Endometrium (tissue), 2 donors: ENCODE results near the gene CNNM2.
"Not testable (repeated sequence)": the region's sequence is repeated elsewhere in the genome, so short reads cannot be mapped to it uniquely, and the experiment has no call there.

Experiments used
- FAIRE-seq: peaks from 2 replicates; lab custom pipeline; 2012; peaks lifted over from hg19 to GRCh38; lab: Jason Lieb, UNC
- donor health status: control.
- donor health status: control.

The CNNM2 gene

DNA sequence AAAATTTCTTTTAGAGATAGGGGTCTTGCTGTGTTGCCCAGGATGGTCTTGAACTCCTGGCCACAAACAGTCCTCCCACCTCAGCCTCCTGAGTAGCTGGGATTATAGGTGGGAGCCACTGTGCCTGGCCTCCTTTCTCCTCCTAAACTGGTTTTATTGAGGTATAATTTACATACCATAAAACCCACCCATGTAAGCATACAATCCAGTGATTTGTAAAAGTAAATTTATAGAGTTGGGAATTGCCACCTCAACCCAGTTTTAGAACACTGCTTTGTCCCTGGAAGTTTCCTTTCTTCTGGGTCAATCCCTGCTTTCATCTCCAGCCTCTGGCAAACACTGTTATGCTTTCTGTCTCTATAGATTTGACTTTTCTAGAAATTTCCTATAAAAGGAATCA is 49.0 kb downstream of the CNNM2 start:
- FAIRE-seq, result no peak

- FAIRE-seq, result no peak
These were observed 52.7 kb downstream of the CNNM2 start for GRCh38 chr10:102970562-102971340.

GRCh38 chr10:102975483-102976379 is 57.6 kb downstream of the CNNM2 start:
- FAIRE-seq, result no peak

GRCh38 chr10:102976380-102976726 is 58.3 kb downstream of the CNNM2 start:
- FAIRE-seq, result not testable (repeated sequence)

GRCh38 chr10:102982296-102982695 is 64.2 kb downstream of the CNNM2 start:
- no peak for FAIRE-seq

DNA sequence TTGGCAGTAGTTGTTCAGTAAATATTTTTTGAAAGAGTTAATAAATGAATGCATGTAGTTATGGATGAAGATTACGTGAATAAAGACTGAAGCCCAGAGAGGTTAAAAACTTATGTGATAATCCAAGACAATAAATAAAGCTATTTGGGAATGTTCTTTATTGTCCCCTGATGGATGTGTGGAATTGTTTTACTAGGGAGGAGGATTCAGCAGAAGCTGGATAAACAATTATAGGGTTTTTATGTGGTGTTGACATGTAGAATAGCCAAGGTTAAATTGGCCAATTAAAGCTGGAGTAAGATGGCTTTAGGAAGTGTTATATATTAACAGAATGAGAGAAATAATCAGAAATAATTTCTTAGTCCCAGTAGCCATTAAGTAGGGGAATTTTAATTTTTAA is 66.0 kb downstream of the CNNM2 start:
- no peak for FAIRE-seq

GRCh38 chr10:102985811-102986210 is 67.7 kb downstream of the CNNM2 start:
- FAIRE-seq, result no peak

- FAIRE-seq, result no peak
These were observed 70.6 kb downstream of the CNNM2 start for GRCh38 chr10:102988404-102989314.

GRCh38 chr10:102994531-102995295 is 76.6 kb downstream of the CNNM2 start:
- FAIRE-seq, result no peak

DNA sequence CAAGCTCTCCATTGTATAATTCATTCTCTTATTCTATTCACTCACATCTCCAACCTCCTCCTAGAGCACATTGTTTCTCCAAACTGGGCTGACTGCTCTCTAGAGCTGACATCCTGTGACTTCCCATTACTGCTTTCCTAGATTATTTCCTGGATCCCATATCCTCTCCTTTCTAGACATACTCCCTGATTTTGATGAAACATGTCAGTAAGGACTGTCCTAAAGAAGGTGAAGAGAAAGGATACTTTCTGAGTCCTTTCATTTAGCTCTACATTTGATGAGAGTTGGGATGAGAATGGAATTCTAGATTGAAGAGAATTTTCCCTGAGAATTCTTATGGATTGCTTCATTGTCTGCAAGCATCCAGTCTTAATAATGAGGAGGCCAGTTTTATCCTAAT is 78.8 kb downstream of the CNNM2 start:
- FAIRE-seq, result no peak

DNA sequence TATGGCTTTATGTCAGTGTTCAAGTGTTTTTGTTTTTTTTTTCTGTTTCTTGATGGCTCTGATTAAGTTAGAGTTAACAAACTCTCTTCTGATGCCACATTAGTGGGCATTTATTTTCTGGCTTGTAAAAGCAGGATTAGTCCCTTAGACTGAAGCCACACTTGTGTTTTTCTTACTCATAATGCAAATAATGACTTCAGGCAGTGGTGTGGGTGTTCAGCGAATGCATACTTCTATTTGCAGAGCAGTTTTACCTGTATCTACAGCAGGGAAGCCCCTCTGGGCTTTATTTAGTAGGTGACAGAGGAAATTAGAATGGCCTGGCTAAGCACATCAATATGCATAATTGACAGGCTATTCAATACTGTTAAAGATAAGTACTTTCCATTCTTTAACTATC is 79.9 kb downstream of the CNNM2 start:
- FAIRE-seq, result no peak

- no peak for FAIRE-seq
These were observed 80.4 kb downstream of the CNNM2 start for GRCh38 chr10:102998399-102998907.

DNA sequence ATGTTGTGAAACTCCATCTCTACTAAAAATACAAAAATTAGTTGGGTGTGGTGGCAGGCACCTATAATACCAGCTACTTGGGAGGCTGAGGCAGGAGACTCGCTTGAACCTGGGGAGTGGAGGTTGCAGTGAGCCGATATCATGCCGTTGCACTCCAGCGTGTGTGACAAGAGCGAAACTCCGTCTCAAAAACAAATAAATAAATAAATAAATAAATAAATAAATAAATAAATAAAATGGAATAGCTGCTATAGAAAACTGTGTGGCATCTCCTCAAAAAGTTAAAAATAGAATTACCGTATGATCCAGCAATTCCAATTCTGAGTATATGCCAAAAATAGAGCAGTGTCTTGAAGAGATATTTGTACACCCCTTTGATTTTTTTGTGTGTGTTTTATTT is 82.0 kb downstream of the CNNM2 start:
- not testable (repeated sequence) for FAIRE-seq

DNA sequence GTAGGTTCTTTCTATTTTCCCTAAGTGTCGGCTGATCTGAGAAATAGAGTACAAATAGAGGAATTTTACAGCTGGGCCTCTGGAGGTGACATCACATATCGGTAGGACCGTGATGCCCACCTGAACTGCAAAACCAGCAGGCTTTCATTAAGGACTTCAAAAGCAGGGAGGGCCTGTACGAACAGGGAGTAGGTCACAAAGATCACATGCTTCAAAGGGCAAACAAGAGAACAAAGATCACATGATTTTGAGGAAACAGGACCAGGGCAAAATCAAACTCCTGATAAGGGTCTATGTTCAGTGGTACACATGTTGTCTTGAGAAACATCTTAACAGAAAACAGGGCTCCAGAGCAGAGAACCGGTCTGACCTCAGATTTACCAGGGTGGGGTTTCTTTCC is 88.9 kb downstream of the CNNM2 start:
- FAIRE-seq, result no peak

GRCh38 chr10:103013416-103013815 is 95.3 kb downstream of the CNNM2 start:
- no peak for FAIRE-seq

GRCh38 chr10:103019425-103019824 is 101.3 kb downstream of the CNNM2 start:
- no peak for FAIRE-seq

DNA sequence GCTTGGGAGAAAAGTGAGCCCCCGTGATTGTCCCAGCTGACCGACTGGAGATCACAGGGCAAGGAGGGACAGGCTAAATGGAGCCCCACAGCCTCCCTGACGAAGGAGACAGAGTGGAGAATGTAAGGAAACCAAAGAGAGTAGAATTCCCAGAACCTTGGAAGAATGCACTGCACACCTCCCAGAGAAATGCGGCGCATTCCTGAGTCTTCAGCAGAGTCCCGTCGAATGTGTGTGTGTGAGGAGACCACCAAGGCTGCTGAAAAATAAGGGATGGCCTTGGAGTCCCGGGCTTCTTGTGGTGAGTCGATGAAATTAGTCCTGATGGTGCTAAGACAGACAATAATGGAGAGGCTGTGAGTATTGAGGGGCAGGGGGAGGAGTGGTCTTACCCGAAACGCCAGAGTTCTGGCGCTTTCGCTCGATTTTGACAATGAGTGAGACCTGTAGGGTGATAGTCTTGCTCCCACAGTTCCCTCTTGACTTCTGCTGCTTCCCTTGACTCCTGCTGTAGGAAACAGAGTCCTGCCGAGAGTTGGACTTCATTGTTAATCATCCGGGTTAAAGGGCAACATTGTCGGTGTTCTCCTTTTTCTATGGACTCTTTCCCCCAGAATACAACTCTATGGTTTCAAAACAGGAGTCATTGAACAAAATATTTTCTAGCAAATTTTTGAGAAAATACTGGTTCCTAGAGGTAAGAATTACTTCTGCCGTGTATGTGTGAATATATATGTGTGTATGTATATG is 103.2 kb downstream of the CNNM2 start:
- FAIRE-seq, result no peak

DNA sequence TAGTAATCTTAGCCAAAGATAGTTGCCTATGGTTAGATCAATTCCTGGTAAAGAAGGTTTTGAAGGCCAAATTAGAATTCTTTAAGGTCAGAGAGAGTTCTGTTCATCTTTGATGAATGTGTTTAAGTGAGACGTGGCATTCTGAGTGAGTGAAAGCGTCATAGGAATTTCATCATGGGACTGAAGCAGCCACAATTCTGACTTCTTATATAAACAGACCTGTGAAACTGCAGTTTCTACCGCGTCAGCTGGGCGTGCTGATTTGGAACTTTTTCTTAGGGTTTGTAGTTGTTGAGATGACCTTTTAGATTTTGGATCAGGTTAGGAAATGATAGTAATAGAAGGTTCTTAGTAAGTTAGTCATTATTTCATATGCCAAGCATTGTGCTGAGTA is 103.8 kb downstream of the CNNM2 start:
- FAIRE-seq, result no peak

DNA sequence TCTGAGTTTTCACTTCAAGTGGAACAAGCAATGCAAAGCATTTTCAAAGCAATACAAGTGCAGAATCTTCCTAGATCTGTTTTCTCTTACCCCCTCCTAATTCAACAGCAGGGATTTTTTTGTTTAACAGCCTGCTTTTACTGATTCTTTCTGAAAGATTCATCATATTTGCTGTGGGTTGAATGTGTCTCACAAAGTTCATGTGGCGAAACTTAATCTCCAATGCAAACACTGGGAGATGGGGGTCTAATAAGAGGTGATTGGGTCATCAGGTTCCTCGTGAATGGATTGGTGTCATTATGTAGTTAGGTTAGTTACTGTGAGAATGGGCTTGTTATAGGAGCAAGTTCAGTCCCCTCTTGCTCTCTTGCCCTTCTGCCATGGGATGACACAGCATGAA is 107.6 kb downstream of the CNNM2 start:
- FAIRE-seq, result no peak

- no peak for FAIRE-seq
These were observed 120.5 kb downstream of the CNNM2 start for GRCh38 chr10:103038570-103038969.

GRCh38 chr10:103040418-103040817 is 122.3 kb downstream of the CNNM2 start:
- FAIRE-seq, result no peak
